ENCODE results near the gene IGSF21.

- TF ChIP-seq CTCF (conservative IDR thresholded peaks at IDR 0.05; ENCODE audit: low read depth, low read length) (no peak), ELK1 (IDR thresholded peaks at IDR 0.05; ENCODE audit: borderline replicate concordance, low read depth, low read length) (no peak), NFE2L2 (IDR thresholded peaks at IDR 0.05; ENCODE audit: low read depth, low read length) (no peak), SMC3 (IDR thresholded peaks at IDR 0.05; ENCODE audit: low read depth, low read length) (no peak), USF2 (IDR thresholded peaks at IDR 0.05; ENCODE audit: low read depth, low read length) (no peak), CHD1 (IDR thresholded peaks at IDR 0.05; ENCODE audit: low read depth, low read length) (no peak), RCOR1 (IDR thresholded peaks at IDR 0.05; ENCODE audit: insufficient replicate concordance, low read length) (no peak), POLR2A (IDR thresholded peaks at IDR 0.05; ENCODE audit: low read depth, low read length) (no peak)
Observed at GRCh38 chr1:18146886-18147285, 39.3 kb downstream of the IGSF21 start.

All from IMR-90 (cell line).